ENCODE data around the gene WAC. TPM values are rescaled to one million over a fixed set of nuclear protein-coding genes. Genes with fewer than 3 reads are reported as not detected.

The WAC gene
- polyA plus RNA-seq, 1 of the 3 experiments (the other 2 are of a cell fraction): 31.1 TPM

DNA sequence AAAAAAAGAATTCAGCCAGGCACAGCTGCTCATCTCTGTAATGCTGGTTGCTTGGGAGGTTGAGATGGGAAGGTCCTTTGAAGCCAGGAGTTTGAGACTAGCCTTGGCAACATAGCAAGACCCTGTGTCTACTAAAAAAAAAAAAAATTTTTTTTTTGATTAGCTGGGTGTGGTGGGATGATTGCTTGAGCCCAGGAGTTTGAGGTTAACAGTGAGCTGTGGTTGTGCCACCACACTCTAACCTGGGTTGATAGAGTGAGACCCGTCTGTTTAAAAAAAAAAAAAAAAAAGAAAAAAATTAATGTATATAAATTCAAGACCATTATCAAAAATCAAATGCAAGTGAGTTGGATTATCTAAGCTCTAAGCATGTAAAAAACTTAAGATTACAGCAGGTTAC lies 5.7 kb downstream of the WAC start:
- TF ChIP-seq SIN3A (IDR thresholded peaks at IDR 0.05; ENCODE audit: borderline replicate concordance, low read depth, low read length): no peak
- no peak for TF ChIP-seq CHD2 (IDR thresholded peaks at IDR 0.05; ENCODE audit: low read length, partially characterized antibody)
- TF ChIP-seq MXI1 (IDR thresholded peaks at IDR 0.05; ENCODE audit: low read depth, low read length): no peak
- TF ChIP-seq MAX (IDR thresholded peaks at IDR 0.05; ENCODE audit: low read depth): no peak
- no peak for TF ChIP-seq EP300 (IDR thresholded peaks at IDR 0.05; ENCODE audit: borderline replicate concordance in 1 of 2, low read depth in 1 of 2, low read length in 1 of 2)
- TF ChIP-seq TAF1 (IDR thresholded peaks at IDR 0.05; ENCODE audit: borderline replicate concordance, low read depth, low read length): no peak
- TF ChIP-seq YY1 (IDR thresholded peaks at IDR 0.05; ENCODE audit: low read depth): no peak
- TF ChIP-seq RCOR1 (IDR thresholded peaks at IDR 0.05; ENCODE audit: low read length): no peak
- no peak for TF ChIP-seq ZBTB33 (IDR thresholded peaks at IDR 0.05; ENCODE audit: borderline replicate concordance, low read depth)
- TF ChIP-seq TCF12 (IDR thresholded peaks at IDR 0.05): no peak
- no peak for TF ChIP-seq RAD21 (IDR thresholded peaks at IDR 0.05; ENCODE audit: low read length)
- no peak for TF ChIP-seq POLR2AphosphoS5 (IDR thresholded peaks at IDR 0.05; ENCODE audit: low read depth, low read length)
- no peak for TF ChIP-seq FOXJ3 (CRISPR knock-in tag; IDR thresholded peaks at IDR 0.05)
- TF ChIP-seq, protein P1, sequence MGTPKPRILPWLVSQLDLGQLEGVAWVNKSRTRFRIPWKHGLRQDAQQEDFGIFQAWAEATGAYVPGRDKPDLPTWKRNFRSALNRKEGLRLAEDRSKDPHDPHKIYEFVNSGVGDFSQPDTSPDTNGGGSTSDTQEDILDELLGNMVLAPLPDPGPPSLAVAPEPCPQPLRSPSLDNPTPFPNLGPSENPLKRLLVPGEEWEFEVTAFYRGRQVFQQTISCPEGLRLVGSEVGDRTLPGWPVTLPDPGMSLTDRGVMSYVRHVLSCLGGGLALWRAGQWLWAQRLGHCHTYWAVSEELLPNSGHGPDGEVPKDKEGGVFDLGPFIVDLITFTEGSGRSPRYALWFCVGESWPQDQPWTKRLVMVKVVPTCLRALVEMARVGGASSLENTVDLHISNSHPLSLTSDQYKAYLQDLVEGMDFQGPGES (IDR thresholded peaks at IDR 0.05; ENCODE audit: low read depth, low read length): no peak
- no peak overlapping the region for H3K4me3 ChIP-seq (ENCODE audit: low read depth in 2 of 2, low read length in 1 of 2)
- ChIA-PET POLR2A (interaction anchor here (0.7 to 0.9 kb wide), 2 partner anchors 18 to 143 kb away, joined by 3 to 5 read pairs; no protein-coding TSS in a partner anchor), CTCF (interaction anchor here (0.8 to 1.2 kb wide), 2 partner anchors 69 to 90 kb away, joined by 3 read pairs; no protein-coding TSS in a partner anchor)
- H3K4me1 ChIP-seq (ENCODE audit: control insufficient read depth in 1 of 2, insufficient read depth in 2 of 2, low read depth in 1 of 2, low read length in 1 of 2): peaks cover 14% of the 10 kb centered on the region in 2 experiments; a peak in 3 of 4 replicates
- H3K27ac ChIP-seq (ENCODE audit: low read depth in 2 of 2, low read length in 1 of 2): no peak overlapping the region
- no peaks in the 10 kb centered on the region for H3K9me3 ChIP-seq
- no peaks in the 10 kb centered on the region for H3K27me3 ChIP-seq (ENCODE audit: insufficient read depth)
- H4K20me1 ChIP-seq (ENCODE audit: insufficient read depth): peaks cover 88% of the 10 kb centered on the region
- H3K4me2 ChIP-seq: no peak overlapping the region
- H3K9me2 ChIP-seq: no peaks in the 10 kb centered on the region
- 86% methylated on average over 1 of the region's 1 CpG for WGBS (ENCODE audit: low lambda C conversion rate)
- H3K9ac ChIP-seq: no peak overlapping the region
- DNase-seq: no peak
- H3F3A ChIP-seq (replicated peaks; ENCODE audit: insufficient read depth): peaks cover 12% of the 10 kb centered on the region
- H3K36me3 ChIP-seq (replicated peaks in 1 of 2; ENCODE audit: control insufficient read depth in 1 of 2, insufficient read depth in 2 of 2, low read length in 1 of 2): peaks cover 86% of the 10 kb centered on the region in 2 experiments
- peaks cover 99% of the 10 kb centered on the region for H3K79me2 ChIP-seq (ENCODE audit: insufficient read depth)
- no peak overlapping the region for H2AFZ ChIP-seq (ENCODE audit: low read depth)

DNA sequence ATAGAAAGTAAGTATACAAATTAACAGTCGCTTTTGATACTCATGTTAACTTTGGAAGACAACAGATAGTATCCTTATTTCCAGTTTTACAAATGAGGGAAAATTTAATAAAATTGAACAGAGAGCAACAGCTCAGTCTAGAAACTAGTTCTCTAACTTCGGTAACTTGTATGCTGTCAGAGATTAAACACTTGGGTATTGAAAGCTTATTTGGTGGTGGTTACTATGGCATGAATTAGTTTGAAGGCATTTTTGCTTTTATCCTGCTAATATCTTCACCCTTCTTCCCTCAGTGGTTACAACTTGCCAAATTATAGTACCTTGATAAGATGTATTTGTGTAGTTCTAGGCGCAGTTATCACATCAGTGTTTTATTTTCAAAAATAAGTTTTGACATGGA lies 7.2 kb downstream of the WAC start:
- no peak for DNase-seq
- Histone ChIP-seq H3K36me3 (replicated peaks in 1 of 2; ENCODE audit: control insufficient read depth in 1 of 2, insufficient read depth in 2 of 2, low read length in 1 of 2) (peaks cover 82% of the 10 kb centered on the region in 2 experiments), H3K4me1 (ENCODE audit: control insufficient read depth in 1 of 2, insufficient read depth in 2 of 2, low read depth in 1 of 2, low read length in 1 of 2) (peaks cover 7 to 10% of the 10 kb centered on the region in 2 experiments; a peak in 3 of 4 replicates), H3F3A (replicated peaks; ENCODE audit: insufficient read depth) (peaks cover 12% of the 10 kb centered on the region), H3K27ac (ENCODE audit: low read depth in 2 of 2, low read length in 1 of 2) (no peak overlapping the region), H3K9me2 (no peaks in the 10 kb centered on the region), H3K4me2 (no peak overlapping the region), H4K20me1 (ENCODE audit: insufficient read depth) (peaks cover 93% of the 10 kb centered on the region), H3K9ac (no peak overlapping the region), H3K9me3 (no peaks in the 10 kb centered on the region), H3K27me3 (ENCODE audit: insufficient read depth) (no peaks in the 10 kb centered on the region), H3K79me2 (ENCODE audit: insufficient read depth) (peaks cover 100% of the 10 kb centered on the region), H3K4me3 (ENCODE audit: low read depth in 2 of 2, low read length in 1 of 2) (no peak overlapping the region), H2AFZ (ENCODE audit: low read depth) (no peak overlapping the region)
- WGBS (ENCODE audit: low lambda C conversion rate): 78% methylated on average over 3 of the region's 3 CpGs
- CTCF ChIA-PET: no interaction called here
- TF ChIP-seq ELF1 (IDR thresholded peaks at IDR 0.05): no peak
- TF ChIP-seq EP300 (IDR thresholded peaks at IDR 0.05; ENCODE audit: borderline replicate concordance in 1 of 2, low read depth in 1 of 2, low read length in 1 of 2): no peak
- no peak for TF ChIP-seq GATA2 (CRISPR knock-in tag; IDR thresholded peaks at IDR 0.05)
- TF ChIP-seq TAF1 (IDR thresholded peaks at IDR 0.05; ENCODE audit: borderline replicate concordance, low read depth, low read length): no peak
- TF ChIP-seq TEAD4 (IDR thresholded peaks at IDR 0.05; ENCODE audit: borderline replicate concordance, insufficient read depth): no peak
- TF ChIP-seq, protein P2, sequence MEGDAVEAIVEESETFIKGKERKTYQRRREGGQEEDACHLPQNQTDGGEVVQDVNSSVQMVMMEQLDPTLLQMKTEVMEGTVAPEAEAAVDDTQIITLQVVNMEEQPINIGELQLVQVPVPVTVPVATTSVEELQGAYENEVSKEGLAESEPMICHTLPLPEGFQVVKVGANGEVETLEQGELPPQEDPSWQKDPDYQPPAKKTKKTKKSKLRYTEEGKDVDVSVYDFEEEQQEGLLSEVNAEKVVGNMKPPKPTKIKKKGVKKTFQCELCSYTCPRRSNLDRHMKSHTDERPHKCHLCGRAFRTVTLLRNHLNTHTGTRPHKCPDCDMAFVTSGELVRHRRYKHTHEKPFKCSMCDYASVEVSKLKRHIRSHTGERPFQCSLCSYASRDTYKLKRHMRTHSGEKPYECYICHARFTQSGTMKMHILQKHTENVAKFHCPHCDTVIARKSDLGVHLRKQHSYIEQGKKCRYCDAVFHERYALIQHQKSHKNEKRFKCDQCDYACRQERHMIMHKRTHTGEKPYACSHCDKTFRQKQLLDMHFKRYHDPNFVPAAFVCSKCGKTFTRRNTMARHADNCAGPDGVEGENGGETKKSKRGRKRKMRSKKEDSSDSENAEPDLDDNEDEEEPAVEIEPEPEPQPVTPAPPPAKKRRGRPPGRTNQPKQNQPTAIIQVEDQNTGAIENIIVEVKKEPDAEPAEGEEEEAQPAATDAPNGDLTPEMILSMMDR (IDR thresholded peaks at IDR 0.05): no peak
- POLR2A ChIA-PET: no interaction called here

Measured in SK-N-SH (cell line).